HG02870 (cell line): ENCODE data around the gene PDGFA.

ENCODE experiments used
- ATAC-seq: cut with Tn5 transposase; IDR thresholded peaks from one replicate; pipeline ENCODE4 v1.9.1; 2021; ENCODE audit warnings: mild to moderate bottlenecking, moderate library complexity; ENCODE audit not compliant: unreplicated experiment

Gene PDGFA

GRCh38 chr7:537911-538634 lies 18.4 kb upstream of the PDGFA start:
- no peak for ATAC-seq

- no peak for ATAC-seq
These were observed 16.6 kb upstream of the PDGFA start for GRCh38 chr7:536231-536630.

- no peak for ATAC-seq
These were observed 15.3 kb upstream of the PDGFA start for GRCh38 chr7:534959-535358.

- ATAC-seq: no peak
These were observed 14.4 kb upstream of the PDGFA start for GRCh38 chr7:534075-534474.

GRCh38 chr7:533266-533665 lies 13.6 kb upstream of the PDGFA start:
- ATAC-seq: no peak

- no peak for ATAC-seq
These were observed 12.9 kb upstream of the PDGFA start for GRCh38 chr7:532379-533143.

GRCh38 chr7:531777-532176 lies 12.1 kb upstream of the PDGFA start:
- no peak for ATAC-seq

- ATAC-seq: no peak
These were observed 8.8 kb upstream of the PDGFA start for GRCh38 chr7:528451-528850.

GRCh38 chr7:527723-528122 lies 8.1 kb upstream of the PDGFA start:
- no peak for ATAC-seq

- no peak for ATAC-seq
These were observed 6.9 kb upstream of the PDGFA start for GRCh38 chr7:526460-527034.

- ATAC-seq: no peak
These were observed 6.1 kb upstream of the PDGFA start for GRCh38 chr7:525740-526139.

- ATAC-seq: no peak
These were observed 5.2 kb upstream of the PDGFA start for GRCh38 chr7:524800-525199.

GRCh38 chr7:523347-524336 lies 4.0 kb upstream of the PDGFA start:
- no peak for ATAC-seq

GRCh38 chr7:522951-523314 lies 3.3 kb upstream of the PDGFA start:
- no peak for ATAC-seq

GRCh38 chr7:522071-522950 lies 2.7 kb upstream of the PDGFA start:
- no peak for ATAC-seq

GRCh38 chr7:521221-522070 lies 1.8 kb upstream of the PDGFA start:
- ATAC-seq: no peak

GRCh38 chr7:520503-521161 lies 986 bp upstream of the PDGFA start:
- ATAC-seq: no peak

GRCh38 chr7:518630-519483 lies 789 bp downstream of the PDGFA start:
- ATAC-seq: no peak
